Right forelimb (tissue), 1 donor: ENCODE data around the gene KRTAP10-8.
"Not testable (repeated sequence)": the region's sequence is repeated elsewhere in the genome, so short reads cannot be mapped to it uniquely, and the experiment has no call there.

Experiments used
- DNase-seq: peaks from one replicate; pipeline ENCODE4 v3.0.0-alpha.2; 2018

The KRTAP10-8 gene

GRCh38 chr21:44618909-44619308, 7.0 kb downstream of the KRTAP10-8 start:
- DNase-seq = no peak

- no peak for DNase-seq
These were observed 8.0 kb downstream of the KRTAP10-8 start for GRCh38 chr21:44619886-44620285.

GRCh38 chr21:44623575-44623974, 11.7 kb downstream of the KRTAP10-8 start:
- DNase-seq = no peak

- DNase-seq = no peak
These were observed 13.9 kb downstream of the KRTAP10-8 start for GRCh38 chr21:44625756-44626155.

- DNase-seq = no peak
These were observed 14.4 kb downstream of the KRTAP10-8 start for GRCh38 chr21:44626262-44626661.

GRCh38 chr21:44626673-44627143, 14.8 kb downstream of the KRTAP10-8 start, which contains the start of gene KRTAP10-9:
KRTAP10-9 (plus strand) TSS chr21:44627093; CDS start chr21:44627172, 79 bp downstream.
- DNase-seq = no peak

GRCh38 chr21:44627181-44627822, 15.4 kb downstream of the KRTAP10-8 start:
- DNase-seq = not testable (repeated sequence)

GRCh38 chr21:44627831-44628233, 16.0 kb downstream of the KRTAP10-8 start:
- DNase-seq = not testable (repeated sequence)

GRCh38 chr21:44628707-44629391, 17.0 kb downstream of the KRTAP10-8 start:
- DNase-seq = no peak

- no peak for DNase-seq
These were observed 18.6 kb downstream of the KRTAP10-8 start for GRCh38 chr21:44630440-44630839.

- no peak for DNase-seq
These were observed 20.2 kb downstream of the KRTAP10-8 start for GRCh38 chr21:44632067-44632466.

- no peak for DNase-seq
These were observed 24.5 kb downstream of the KRTAP10-8 start for GRCh38 chr21:44636209-44637017.

- no peak for DNase-seq
These were observed 25.4 kb downstream of the KRTAP10-8 start, which contains the start of gene KRTAP10-10 for GRCh38 chr21:44637018-44637850. KRTAP10-10 (plus strand) TSS chr21:44637356; CDS start chr21:44637418, 62 bp downstream.

- not testable (repeated sequence) for DNase-seq
These were observed 26.0 kb downstream of the KRTAP10-8 start for GRCh38 chr21:44637851-44638348.

GRCh38 chr21:44638506-44639330, 26.8 kb downstream of the KRTAP10-8 start:
- DNase-seq = not testable (repeated sequence)

- no peak for DNase-seq
These were observed 27.4 kb downstream of the KRTAP10-8 start for GRCh38 chr21:44639331-44639655.

- DNase-seq = no peak
These were observed 28.9 kb downstream of the KRTAP10-8 start for GRCh38 chr21:44640761-44641160.

GRCh38 chr21:44643741-44644310, 31.9 kb downstream of the KRTAP10-8 start:
- DNase-seq = no peak

GRCh38 chr21:44644878-44645277, 33.0 kb downstream of the KRTAP10-8 start:
- DNase-seq = no peak

GRCh38 chr21:44646366-44647221, 34.7 kb downstream of the KRTAP10-8 start, which contains the start of gene KRTAP10-11:
KRTAP10-11 (plus strand) TSS chr21:44646414; CDS start chr21:44646459, 45 bp downstream.
- DNase-seq = not testable (repeated sequence)
